Endothelial cell (in vitro differentiated cells): ENCODE data around the gene KY. TPM values are rescaled to one million over a fixed set of nuclear protein-coding genes. Genes with fewer than 3 reads are reported as not detected.

Source experiments
- DNase-seq: peaks from one replicate; pipeline ENCODE4 v3.0.0; 2021; ENCODE audit warnings: low spot score
- H3K27ac Mint-ChIP-seq: one replicate; pipeline ENCODE4 v1.8.0; 2021; ENCODE audit warnings: mixed read lengths, inconsistent platforms; ENCODE audit not compliant: unreplicated experiment
- H3K27me3 Mint-ChIP-seq: one replicate; pipeline ENCODE4 v1.8.0; 2021; ENCODE audit warnings: mild to moderate bottlenecking, moderate library complexity, mixed read lengths, inconsistent platforms; ENCODE audit not compliant: unreplicated experiment
- H3K36me3 Mint-ChIP-seq: one replicate; pipeline ENCODE4 v1.8.0; 2021; ENCODE audit warnings: mild to moderate bottlenecking, low read depth, mixed read lengths, inconsistent platforms; ENCODE audit not compliant: unreplicated experiment
- H3K4me1 Mint-ChIP-seq: one replicate; pipeline ENCODE4 v1.8.0; 2021; ENCODE audit warnings: mild to moderate bottlenecking, mixed read lengths, inconsistent platforms; ENCODE audit not compliant: unreplicated experiment
- H3K4me3 Mint-ChIP-seq: one replicate; pipeline ENCODE4 v1.8.0; 2021; ENCODE audit warnings: mild to moderate bottlenecking, mixed read lengths, inconsistent platforms; ENCODE audit not compliant: unreplicated experiment
- H3K9me3 Mint-ChIP-seq: one replicate; pipeline ENCODE4 v1.8.0; 2021; ENCODE audit warnings: mixed read lengths, inconsistent platforms; ENCODE audit not compliant: unreplicated experiment
- CTCF ChIP-seq: fragments of 200-600 bp; sonication (generic); IDR thresholded peaks from one replicate; pipeline ENCODE4 v1.5.0; 2021; ENCODE audit warnings: antibody characterized with exemption; ENCODE audit not compliant: unreplicated experiment
- total RNA-seq: library from RNA; stranded (reverse); fragmentation: NEBNext Ultra II Directional; extraction: Animal tissue kit (Norgen Biotek cat#: 25700); gene quantifications from one replicate; pipeline ENCODE4 v1.2.1, GENCODE V29; 2021; ENCODE audit not compliant: unreplicated experiment

KY gene
- total RNA-seq, 1 donor from 2014 or later: not detected

GRCh38 chr3:134658555-134658954 lies 7.7 kb upstream of the KY start:
- no peaks in the 10 kb centered on the region for H3K9me3 Mint-ChIP-seq
- no peak overlapping the region for H3K4me3 Mint-ChIP-seq
- TF ChIP-seq CTCF: no peak
- H3K27ac Mint-ChIP-seq: no peak overlapping the region
- no peaks in the 10 kb centered on the region for H3K36me3 Mint-ChIP-seq
- DNase-seq: no peak
- peaks cover 8% of the 10 kb centered on the region for H3K27me3 Mint-ChIP-seq
- peaks cover 9% of the 10 kb centered on the region for H3K4me1 Mint-ChIP-seq

- no peak overlapping the region for H3K27ac Mint-ChIP-seq
- H3K4me1 Mint-ChIP-seq: peaks cover 3% of the 10 kb centered on the region
- TF ChIP-seq CTCF: no peak
- H3K27me3 Mint-ChIP-seq: peaks cover 10% of the 10 kb centered on the region
- H3K4me3 Mint-ChIP-seq: no peak overlapping the region
- no peaks in the 10 kb centered on the region for H3K9me3 Mint-ChIP-seq
- H3K36me3 Mint-ChIP-seq: no peaks in the 10 kb centered on the region
- DNase-seq: no peak
Observed at GRCh38 chr3:134656211-134656800, 5.5 kb upstream of the KY start.

DNA sequence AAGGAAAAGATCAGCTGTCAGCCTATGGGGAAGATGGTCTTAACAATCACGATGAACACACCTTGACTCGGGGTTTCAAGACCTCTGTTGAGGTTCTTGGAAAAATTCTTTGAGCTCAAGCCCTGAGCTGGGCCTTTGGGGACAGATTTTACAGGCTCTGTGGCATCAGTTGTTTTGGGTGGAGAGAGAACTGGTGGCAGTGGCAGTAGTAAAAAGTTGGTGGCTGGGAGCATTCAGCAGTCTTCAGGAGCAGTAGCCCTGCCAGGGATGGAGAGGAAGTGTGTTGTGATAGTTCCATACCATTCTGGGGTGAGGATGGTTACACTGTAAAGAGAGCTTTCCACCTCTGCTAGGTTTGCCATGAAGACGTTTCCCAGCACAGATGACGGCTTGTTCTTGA lies 4.9 kb upstream of the KY start:
- Mint-ChIP-seq H3K27me3 (peaks cover 5% of the 10 kb centered on the region), H3K9me3 (no peaks in the 10 kb centered on the region), H3K36me3 (no peaks in the 10 kb centered on the region), H3K27ac (no peak overlapping the region), H3K4me1 (peaks cover 2% of the 10 kb centered on the region), H3K4me3 (no peak overlapping the region)
- no peak for DNase-seq
- no peak for TF ChIP-seq CTCF

DNA sequence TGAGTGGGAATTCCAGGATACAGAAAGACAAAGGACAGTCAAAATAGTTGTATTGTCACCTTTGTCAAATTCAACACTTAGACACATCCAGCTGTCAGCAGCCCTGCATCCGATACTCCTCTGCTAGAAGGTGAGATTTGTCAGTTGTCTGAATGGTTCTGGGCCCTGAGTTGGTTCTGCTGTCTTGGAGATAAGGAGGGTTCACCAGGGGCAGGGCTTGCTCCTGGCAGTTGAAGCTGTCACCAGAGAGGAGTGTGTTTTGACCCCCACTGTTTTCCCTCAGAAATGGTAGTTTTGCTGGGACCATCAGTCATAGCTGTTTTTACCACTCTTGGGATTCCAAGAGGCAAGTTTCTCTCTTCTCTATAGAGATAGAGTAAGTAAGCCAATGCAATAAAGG lies 3.2 kb upstream of the KY start:
- no peak overlapping the region for H3K4me3 Mint-ChIP-seq

More for the DNA sequence above, 3.2 kb upstream of the KY start:
- H3K27ac Mint-ChIP-seq: no peak overlapping the region
- H3K9me3 Mint-ChIP-seq: no peaks in the 10 kb centered on the region
- no peak for TF ChIP-seq CTCF
- H3K27me3 Mint-ChIP-seq: peaks cover 7% of the 10 kb centered on the region
- peaks cover 2% of the 10 kb centered on the region for H3K4me1 Mint-ChIP-seq
- no peaks in the 10 kb centered on the region for H3K36me3 Mint-ChIP-seq
- no peak for DNase-seq
